Transverse colon (tissue), 4 donors: ENCODE data around the gene HNRNPF. TPM values are rescaled to one million over a fixed set of nuclear protein-coding genes. Genes with fewer than 3 reads are reported as not detected.
"Not testable (repeated sequence)": the region's sequence is repeated elsewhere in the genome, so short reads cannot be mapped to it uniquely, and the experiment has no call there.

Source experiments
- DNase-seq: peaks from one replicate; pipeline ENCODE4 v3.0.0-alpha.2; 2019
- H3K27ac ChIP-seq, 4 donors: fragments of 200-600 bp; sonication (generic); 2 replicates each; pipeline ENCODE4 v1.5.1; 2016 to 2018; ENCODE audit warnings: inconsistent platforms in 4 of 4
- H3K27me3 ChIP-seq: fragments of 200-600 bp; sonication (generic); 2 replicates; pipeline ENCODE4 v1.5.1; 2017; ENCODE audit warnings: inconsistent platforms
- H3K36me3 ChIP-seq, 4 donors: fragments of 200-600 bp; sonication (generic); 2 replicates each; pipeline ENCODE4 v1.5.1; 2017 to 2019; ENCODE audit warnings: inconsistent platforms in 4 of 4
- H3K4me1 ChIP-seq, 4 donors: fragments of 200-600 bp; sonication (generic); 2 replicates each; pipeline ENCODE4 v1.5.1; 2017 to 2020; ENCODE audit warnings: inconsistent platforms in 4 of 4
- H3K4me3 ChIP-seq, 4 donors: fragments of 200-600 bp; sonication (generic); 1 replicate in 1 of 4; 2 replicates in 3 of 4; pipeline versions ENCODE4 v1.5.1 to v1.6.1; 2017 to 2019; ENCODE audit warnings: inconsistent platforms in 4 of 4
- H3K9me3 ChIP-seq, 2 donors: fragments of 200-600 bp; sonication (generic); 2 replicates each; pipeline ENCODE4 v1.5.1; 2017 to 2019; ENCODE audit warnings: inconsistent platforms in 2 of 2
- EP300 ChIP-seq: sonication (generic); formaldehyde crosslinking; IDR thresholded peaks from one replicate; pipeline ENCODE4 v1.6.1; 2017; ENCODE audit warnings: antibody characterized with exemption, low read depth
- POLR2A ChIP-seq: fragments of 450-650 bp; IDR thresholded peaks from one replicate; pipeline ENCODE4 v1.6.1; 2016; ENCODE audit warnings: antibody characterized with exemption, mild to moderate bottlenecking, moderate library complexity
- POLR2AphosphoS5 ChIP-seq, 3 donors: sonication (generic); formaldehyde crosslinking; IDR thresholded peaks; one replicate each; pipeline ENCODE4 v1.6.1; 2016; ENCODE audit warnings: antibody characterized with exemption in 3 of 3
- WGBS, 2 donors: methylation state at CpG; one replicate each; pipeline ENCODE4 v1.1.5; 2018; ENCODE audit warnings: low coverage in 1 of 2; 5-methylcytosine and 5-hydroxymethylcytosine counted together
- in situ Hi-C, 4 donors: fragments of 200-750 bp; cut with MboI; loops; one replicate each; pipeline versions ENCODE4 v1.15.0 to v1.15.1; 2017; ENCODE audit warnings: low sequenced_read_pairs in 3 of 4, low pct_ligation_motif_present in 1 of 4, low pct_unique_long_range_greater_than_20kb in 1 of 4
- intact Hi-C: fragments of 100-400 bp; cut with DNase I; formaldehyde crosslinking; loops from one replicate; pipeline ENCODE4 v1.15.1; 2023; ENCODE audit warnings: low total_unique reads
- total RNA-seq, 4 donors: library from RNA; depleted of rRNA; stranded (reverse); fragments of >200 nt; gene quantifications; one replicate each; pipeline ENCODE4 v1.1.0, GENCODE V29; 2016
- TF ChIP-seq, protein P1 (sequence below), 5 experiments: fragments of 200-600 bp in 3 of 5; fragments of 450-650 bp in 2 of 5; sonication (generic) in 3 of 5; IDR thresholded peaks; 1 replicate in 2 of 5; 2 replicates in 3 of 5; pipeline ENCODE4 v1.5.1; 2016 to 2017; ENCODE audit warnings: antibody characterized with exemption in 5 of 5, inconsistent platforms in 3 of 5, mild to moderate bottlenecking in 2 of 5, moderate library complexity in 1 of 5

HNRNPF gene
- total RNA-seq, 4 donors from 2014 or later: 127 to 171 (median 155) TPM

DNA sequence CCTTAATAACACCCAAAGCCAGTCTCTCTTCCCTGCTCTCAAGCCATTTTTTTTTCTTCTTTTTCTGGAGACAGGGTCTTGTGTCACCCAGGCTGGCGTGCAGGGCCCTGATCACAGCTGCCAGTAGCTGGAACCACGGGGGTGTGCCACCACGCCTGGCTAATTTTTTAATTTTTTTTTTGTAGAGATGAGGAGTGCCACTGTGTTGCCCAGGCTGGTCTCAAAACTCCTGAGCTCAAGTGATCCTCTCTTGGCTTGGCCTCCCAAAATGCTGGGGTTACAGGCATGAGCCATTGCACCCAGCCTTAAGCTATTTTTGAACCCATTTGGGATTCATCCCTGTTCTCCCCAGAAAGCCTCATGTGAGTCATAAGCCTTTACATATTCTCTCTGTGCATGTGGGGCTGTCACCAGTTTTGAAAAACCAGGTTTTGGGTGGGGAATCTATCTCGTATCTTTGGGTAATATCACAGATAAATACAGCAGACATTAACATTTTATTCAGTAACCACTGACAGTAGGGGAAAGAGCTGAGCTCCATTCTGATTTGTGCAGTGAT, 43.4 kb upstream of the HNRNPF start:
- Histone ChIP-seq H3K27ac (peak overlapping the region; percentile 8 to 57 (median 40)), H3K4me1 (peaks cover 11 to 30% (median 14%) of the 10 kb centered on the region in 4 donors), H3K4me3 (no peak overlapping the region), H3K9me3 (no peaks in the 10 kb centered on the region), H3K27me3 (no peaks in the 10 kb centered on the region), H3K36me3 (no peaks in the 10 kb centered on the region)
- 63 to 64% methylated on average over 4 of the region's 4 CpGs for WGBS, 2 donors
- no peak for TF ChIP-seq POLR2AphosphoS5 (IDR thresholded peaks at IDR 0.05)
- in situ Hi-C loops: loop anchor here in 1 of 4 donors (5.0 kb wide), 1 partner anchor 55 kb away; no protein-coding TSS in a partner anchor
- intact Hi-C loops: no loop called here
- DNase-seq: no peak

DNA sequence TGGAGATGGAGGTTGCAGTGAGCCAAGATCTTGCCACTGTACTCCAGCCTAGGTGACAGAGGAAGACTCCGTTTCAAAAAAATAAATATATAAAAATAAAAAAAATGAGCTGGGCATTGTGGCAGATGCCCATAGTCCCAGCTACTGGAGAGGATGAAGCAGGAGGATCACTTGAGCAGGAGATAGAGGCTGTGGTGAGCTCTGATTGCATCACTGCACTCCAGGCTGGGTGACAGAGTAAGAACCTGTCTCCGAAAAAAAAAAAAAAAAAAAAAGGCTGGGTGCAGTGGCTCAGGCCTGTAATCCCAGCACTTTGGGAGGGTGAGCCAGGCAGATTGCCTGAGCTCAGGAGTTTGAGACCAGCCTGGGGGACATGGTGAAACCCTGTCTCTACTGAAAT, 39.8 kb upstream of the HNRNPF start:
- no peaks in the 10 kb centered on the region for H3K36me3 ChIP-seq
- no peak overlapping the region for H3K4me3 ChIP-seq
- no peak for TF ChIP-seq POLR2A
- TF ChIP-seq POLR2AphosphoS5 (IDR thresholded peaks at IDR 0.05): no peak
- no peak for TF ChIP-seq EP300
- TF ChIP-seq, protein P1, sequence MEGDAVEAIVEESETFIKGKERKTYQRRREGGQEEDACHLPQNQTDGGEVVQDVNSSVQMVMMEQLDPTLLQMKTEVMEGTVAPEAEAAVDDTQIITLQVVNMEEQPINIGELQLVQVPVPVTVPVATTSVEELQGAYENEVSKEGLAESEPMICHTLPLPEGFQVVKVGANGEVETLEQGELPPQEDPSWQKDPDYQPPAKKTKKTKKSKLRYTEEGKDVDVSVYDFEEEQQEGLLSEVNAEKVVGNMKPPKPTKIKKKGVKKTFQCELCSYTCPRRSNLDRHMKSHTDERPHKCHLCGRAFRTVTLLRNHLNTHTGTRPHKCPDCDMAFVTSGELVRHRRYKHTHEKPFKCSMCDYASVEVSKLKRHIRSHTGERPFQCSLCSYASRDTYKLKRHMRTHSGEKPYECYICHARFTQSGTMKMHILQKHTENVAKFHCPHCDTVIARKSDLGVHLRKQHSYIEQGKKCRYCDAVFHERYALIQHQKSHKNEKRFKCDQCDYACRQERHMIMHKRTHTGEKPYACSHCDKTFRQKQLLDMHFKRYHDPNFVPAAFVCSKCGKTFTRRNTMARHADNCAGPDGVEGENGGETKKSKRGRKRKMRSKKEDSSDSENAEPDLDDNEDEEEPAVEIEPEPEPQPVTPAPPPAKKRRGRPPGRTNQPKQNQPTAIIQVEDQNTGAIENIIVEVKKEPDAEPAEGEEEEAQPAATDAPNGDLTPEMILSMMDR (IDR thresholded peaks at IDR 0.05): no peak
- peaks cover 0 to 12% (median under 1%) of the 10 kb centered on the region in 4 donors for H3K4me1 ChIP-seq
- intact Hi-C loops: no loop called here
- no peak overlapping the region for H3K27ac ChIP-seq
- WGBS, 2 donors: 86 to 91% methylated on average over 2 of the region's 2 CpGs
- in situ Hi-C loops: no loop called here
- no peak for DNase-seq
- H3K27me3 ChIP-seq: no peaks in the 10 kb centered on the region
- no peaks in the 10 kb centered on the region for H3K9me3 ChIP-seq

DNA sequence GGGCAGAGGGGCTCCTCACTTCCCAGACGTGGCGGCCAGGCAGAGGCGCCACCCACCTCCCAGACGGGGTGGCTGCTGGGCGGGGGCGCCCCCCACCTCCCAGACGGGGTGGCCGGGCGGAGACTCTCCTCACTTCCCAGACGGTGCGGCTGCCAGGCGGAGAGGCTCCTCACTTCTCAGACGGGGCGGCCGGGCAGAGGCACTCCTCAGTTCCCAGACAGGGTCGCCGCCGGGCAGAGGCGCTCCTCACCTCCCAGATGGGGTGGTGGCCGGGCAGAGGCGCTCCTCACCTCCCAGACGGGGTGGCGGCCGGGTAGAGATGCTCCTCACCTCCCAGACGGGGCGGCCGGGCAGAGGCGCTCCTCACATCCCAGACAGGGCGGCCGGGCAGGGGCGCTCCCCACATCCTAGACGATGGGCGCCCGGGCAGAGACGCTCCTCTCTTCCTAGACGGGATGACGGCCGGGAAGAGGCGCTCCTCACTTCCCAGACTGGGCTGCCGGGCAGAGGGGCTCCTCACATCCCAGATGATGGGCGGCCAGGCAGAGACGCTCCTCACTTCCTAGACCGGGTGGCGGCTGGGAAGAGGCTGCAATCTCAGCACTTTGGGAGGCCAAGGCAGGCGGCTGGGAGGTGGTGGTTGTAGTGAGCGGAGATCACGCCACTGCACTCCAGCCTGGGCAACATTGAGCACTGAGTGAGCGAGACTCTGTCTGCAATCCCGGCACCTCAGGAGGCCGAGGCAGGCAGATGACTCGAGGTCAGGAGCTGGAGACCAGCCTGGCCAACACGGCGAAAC, 37.4 kb upstream of the HNRNPF start:
- H3K27ac ChIP-seq, intact Hi-C loops, H3K4me1 ChIP-seq, DNase-seq, in situ Hi-C loops, H3K9me3 ChIP-seq, H3K4me3 ChIP-seq, H3K36me3 ChIP-seq, H3K27me3 ChIP-seq: not testable (repeated sequence)
- WGBS, 2 donors: 98% methylated on average over 34 of the region's 53 CpGs; no CpG with 5 or more reads in 1 of the 2 donors

DNA sequence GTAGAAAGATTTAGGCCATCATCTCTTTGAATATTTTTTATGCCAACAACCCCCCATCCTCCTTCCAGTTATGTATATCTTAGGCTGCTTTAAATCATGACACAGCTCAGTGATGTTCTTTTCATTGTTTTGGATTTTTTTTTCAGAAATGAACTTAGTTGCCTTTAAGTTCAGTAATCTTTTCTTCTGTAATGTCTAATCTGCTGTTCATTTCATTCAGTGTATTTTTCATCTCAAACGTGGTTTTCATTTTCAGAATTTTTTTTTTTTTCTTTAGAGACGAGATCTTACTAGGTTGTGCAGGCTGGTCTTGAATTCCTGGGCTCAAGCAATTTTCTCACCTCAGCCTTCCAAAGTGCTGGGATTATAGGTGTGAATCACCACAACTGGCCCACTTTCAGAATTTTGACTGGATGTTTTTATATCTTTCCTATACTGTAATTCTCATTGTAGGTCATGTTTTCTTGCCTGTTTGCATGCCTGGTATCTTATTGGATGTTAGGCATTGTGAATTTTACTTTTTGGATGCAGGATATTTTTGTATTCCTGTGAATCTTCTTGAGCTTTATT, 36.0 kb upstream of the HNRNPF start:
- H3K36me3 ChIP-seq: no peaks in the 10 kb centered on the region
- no peak overlapping the region for H3K27ac ChIP-seq
- peaks cover 0 to 7% (median 0%) of the 10 kb centered on the region in 4 donors for H3K4me1 ChIP-seq
- DNase-seq: no peak
- no peak for TF ChIP-seq EP300
- TF ChIP-seq, protein P1 (IDR thresholded peaks at IDR 0.05): no peak
- no peak for TF ChIP-seq POLR2AphosphoS5 (IDR thresholded peaks at IDR 0.05)
- no peak for TF ChIP-seq POLR2A
- H3K9me3 ChIP-seq: no peaks in the 10 kb centered on the region
- H3K27me3 ChIP-seq: no peaks in the 10 kb centered on the region
- intact Hi-C loops: no loop called here
- H3K4me3 ChIP-seq: no peak overlapping the region
- WGBS, 2 donors: 77 to 90% methylated on average over 2 of the region's 2 CpGs
- in situ Hi-C loops: no loop called here

DNA sequence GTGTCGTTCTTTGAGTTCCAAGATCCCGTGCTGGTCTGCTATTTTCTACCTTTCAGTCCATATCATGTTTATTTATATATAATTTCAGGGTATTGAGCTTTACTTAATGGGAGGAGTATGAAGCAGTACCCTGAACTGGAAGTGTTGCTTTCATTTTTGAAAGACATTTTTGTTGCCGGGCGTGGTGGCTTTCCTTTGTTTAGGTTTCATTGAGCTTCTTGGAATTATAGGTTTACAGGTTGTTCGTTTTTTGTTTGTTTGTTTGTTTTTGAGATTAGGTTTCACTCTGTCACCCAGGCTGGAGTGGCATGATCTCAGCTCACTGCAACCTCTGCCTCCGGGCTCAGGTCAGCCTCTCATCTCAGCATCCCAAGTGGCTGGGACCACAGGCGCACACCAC, 35.3 kb upstream of the HNRNPF start:
- in situ Hi-C loops: no loop called here
- Histone ChIP-seq H3K27ac (no peak overlapping the region), H3K27me3 (no peaks in the 10 kb centered on the region), H3K4me1 (peaks cover 0 to 7% (median 0%) of the 10 kb centered on the region in 4 donors), H3K9me3 (no peaks in the 10 kb centered on the region), H3K4me3 (no peak overlapping the region), H3K36me3 (no peaks in the 10 kb centered on the region)
- intact Hi-C loops: no loop called here
- no peak for DNase-seq
- 55 to 76% methylated on average over 6 to 7 of the region's 7 CpGs for WGBS, 2 donors
- no peak for TF ChIP-seq POLR2AphosphoS5 (IDR thresholded peaks at IDR 0.05)
- TF ChIP-seq, protein P1 (IDR thresholded peaks at IDR 0.05): no peak
- no peak for TF ChIP-seq EP300
- no peak for TF ChIP-seq POLR2A
